ENCODE results near the gene EXOC2. TPM values are rescaled to one million over a fixed set of nuclear protein-coding genes. Genes with fewer than 3 reads are reported as not detected.
A peak's percentile ranks its signal among the peaks of the same experiment; 100 is the strongest.

The EXOC2 gene
- total and polyA plus RNA-seq, 10 of the 15 experiments (the other 5 are each of a cell fraction or from before 2014, with no cell fraction given): 8.7 to 32.8 (median 20.7) TPM

GRCh38 chr6:727856-728255 is 34.9 kb upstream of the EXOC2 start:
- peaks cover 3 to 4% of the 10 kb centered on the region in 2 experiments; a peak in 3 of 4 replicates for H3K27me3 ChIP-seq (replicated peaks in 1 of 2; ENCODE audit: control insufficient read depth in 2 of 2, insufficient read depth in 2 of 2, low read length in 1 of 2)
- TF ChIP-seq TCF3 (IDR thresholded peaks at IDR 0.05; ENCODE audit: borderline replicate concordance, insufficient read depth, low read depth, low read length) (no peak), HSF1 (IDR thresholded peaks at IDR 0.05; ENCODE audit: low read depth, low read length) (no peak), STAT3 (IDR thresholded peaks at IDR 0.05; ENCODE audit: low read depth, low read length) (no peak), NBN (IDR thresholded peaks at IDR 0.05) (no peak)
- intact Hi-C loops (cut with micrococcal nuclease; ENCODE audit: unreplicated experiment): no loop called here
- H4K20me1 ChIP-seq (ENCODE audit: control insufficient read depth, insufficient read depth): no peaks in the 10 kb centered on the region
- no peak overlapping the region for H3K27ac ChIP-seq (ENCODE audit: control insufficient read depth, insufficient read depth)
- DNase-seq (ENCODE audit: low read depth, low spot score) (no peak), FAIRE-seq (no peak), ATAC-seq (no peak)
- H2AFZ ChIP-seq (ENCODE audit: control insufficient read depth, low read depth, low read length): no peak overlapping the region
- H3K4me1 ChIP-seq (ENCODE audit: control insufficient read depth, insufficient read depth, low read length): no peaks in the 10 kb centered on the region
- ChIA-PET SMC1A (ENCODE audit: uncharacterized antibody, unreplicated experiment) (interaction anchor here (0.8 to 1.7 kb wide), 2 partner anchors 134 to 708 kb away, joined by 3 read pairs; no protein-coding TSS in a partner anchor), RAD21 (ENCODE audit: unreplicated experiment) (no interaction called here), POLR2A (no interaction called here), CTCF (interaction anchor here (1.4 to 1.5 kb wide), 2 partner anchors 13 to 135 kb away, joined by 3 to 4 read pairs; no protein-coding TSS in a partner anchor)
- WGBS (ENCODE audit: insufficient coverage, insufficient replicate concordance, low lambda C conversion rate, missing lambda C conversion rate): 47% methylated on average over 3 of the region's 3 CpGs
- H3K36me3 ChIP-seq (ENCODE audit: control insufficient read depth in 2 of 2, insufficient read depth in 2 of 2, low read length in 1 of 2): no peaks in the 10 kb centered on the region
- no peak overlapping the region for H3K4me2 ChIP-seq (ENCODE audit: control insufficient read depth, insufficient read depth)
- BruUV-seq (replicated peaks): no TSS peak
- no peak overlapping the region for H3K9ac ChIP-seq (ENCODE audit: control insufficient read depth, insufficient read depth, low read length)
- in situ Hi-C loops (cut with MboI): no loop called here
- H3K79me2 ChIP-seq (ENCODE audit: control insufficient read depth, insufficient read depth, low read length): no peaks in the 10 kb centered on the region
- no peaks in the 10 kb centered on the region for H3K9me3 ChIP-seq (replicated peaks; ENCODE audit: control insufficient read depth, insufficient read depth, low read length)
- no peak overlapping the region for H3K4me3 ChIP-seq

- SMC1A ChIA-PET (ENCODE audit: uncharacterized antibody, unreplicated experiment): no interaction called here
Observed at GRCh38 chr6:723540-723939, 30.6 kb upstream of the EXOC2 start.

More at GRCh38 chr6:723540-723939, 30.6 kb upstream of the EXOC2 start:
- no peaks in the 10 kb centered on the region for H3K79me2 ChIP-seq (ENCODE audit: control insufficient read depth, insufficient read depth, low read length)
- 72% methylated on average over 3 of the region's 3 CpGs for WGBS (ENCODE audit: insufficient coverage, insufficient replicate concordance, low lambda C conversion rate, missing lambda C conversion rate)
- H3K4me3 ChIP-seq: no peak overlapping the region
- no peak for DNase-seq (ENCODE audit: low read depth, low spot score)
- no peak overlapping the region for H3K27ac ChIP-seq (ENCODE audit: control insufficient read depth, insufficient read depth)
- no peak overlapping the region for H2AFZ ChIP-seq (ENCODE audit: control insufficient read depth, low read depth, low read length)
- no peaks in the 10 kb centered on the region for H4K20me1 ChIP-seq (ENCODE audit: control insufficient read depth, insufficient read depth)
- no peaks in the 10 kb centered on the region; a peak in 1 of 4 replicates for H3K27me3 ChIP-seq (replicated peaks in 1 of 2; ENCODE audit: control insufficient read depth in 2 of 2, insufficient read depth in 2 of 2, low read length in 1 of 2)
- 0 out of 6 replicates have a peak, but pooled peaks of 1 of the 3 experiments have one; percentile 2 for TF ChIP-seq CTCF (IDR thresholded peaks at IDR 0.05 in 2 of 3, conservative IDR thresholded peaks at IDR 0.05 in 1 of 3; ENCODE audit: control insufficient read depth in 2 of 3, extremely low read depth in 1 of 3, insufficient read depth in 1 of 3, low read depth in 3 of 3, low read length in 3 of 3)
- TF ChIP-seq KDM1A (IDR thresholded peaks at IDR 0.05; ENCODE audit: borderline replicate concordance): no peak
- in situ Hi-C loops (cut with MboI) (no loop called here), intact Hi-C loops (cut with micrococcal nuclease; ENCODE audit: unreplicated experiment) (loop anchor here (2.0 to 5.0 kb wide), 4 partner anchors 63 to 714 kb away; no protein-coding TSS in a partner anchor)
- H3K4me1 ChIP-seq (ENCODE audit: control insufficient read depth, insufficient read depth, low read length): no peaks in the 10 kb centered on the region
- no peaks in the 10 kb centered on the region for H3K9me3 ChIP-seq (replicated peaks; ENCODE audit: control insufficient read depth, insufficient read depth, low read length)
- ATAC-seq: no peak
- no peaks in the 10 kb centered on the region for H3K36me3 ChIP-seq (ENCODE audit: control insufficient read depth in 2 of 2, insufficient read depth in 2 of 2, low read length in 1 of 2)
- RAD21 ChIA-PET (ENCODE audit: unreplicated experiment): no interaction called here
- POLR2A ChIA-PET: no interaction called here
- FAIRE-seq: no peak
- H3K9ac ChIP-seq (ENCODE audit: control insufficient read depth, insufficient read depth, low read length): no peak overlapping the region
- H3K4me2 ChIP-seq (ENCODE audit: control insufficient read depth, insufficient read depth): no peak overlapping the region
- CTCF ChIA-PET: interaction anchor here (1.7 to 4.4 kb wide), 2 partner anchors 13 to 130 kb away, joined by 3 to 49 read pairs; no protein-coding TSS in a partner anchor
- no TSS peak for BruUV-seq (replicated peaks)
